Mucosa of gallbladder (tissue), 1 donor: ENCODE results near the gene ACTMAP. TPM values are rescaled to one million over a fixed set of nuclear protein-coding genes. Genes with fewer than 3 reads are reported as not detected.

ENCODE experiments used
- DNase-seq: peaks from one replicate; pipeline ENCODE4 v3.0.0-alpha.2; 2020; ENCODE audit warnings: low spot score
- total RNA-seq: library from RNA; stranded (reverse); gene quantifications from one replicate; pipeline ENCODE4 v1.2.1, GENCODE V29; 2021
- donor health status: DM: no; HTN: no; CAD: no.

ACTMAP gene
- total RNA-seq, 1 donor from 2014 or later = 11.6 TPM

GRCh38 chr19:40718774-40719391, 31.4 kb downstream of the ACTMAP start:
- peak; percentile 87 for DNase-seq

GRCh38 chr19:40717880-40718773, 32.1 kb downstream of the ACTMAP start:
- no peak for DNase-seq

DNA sequence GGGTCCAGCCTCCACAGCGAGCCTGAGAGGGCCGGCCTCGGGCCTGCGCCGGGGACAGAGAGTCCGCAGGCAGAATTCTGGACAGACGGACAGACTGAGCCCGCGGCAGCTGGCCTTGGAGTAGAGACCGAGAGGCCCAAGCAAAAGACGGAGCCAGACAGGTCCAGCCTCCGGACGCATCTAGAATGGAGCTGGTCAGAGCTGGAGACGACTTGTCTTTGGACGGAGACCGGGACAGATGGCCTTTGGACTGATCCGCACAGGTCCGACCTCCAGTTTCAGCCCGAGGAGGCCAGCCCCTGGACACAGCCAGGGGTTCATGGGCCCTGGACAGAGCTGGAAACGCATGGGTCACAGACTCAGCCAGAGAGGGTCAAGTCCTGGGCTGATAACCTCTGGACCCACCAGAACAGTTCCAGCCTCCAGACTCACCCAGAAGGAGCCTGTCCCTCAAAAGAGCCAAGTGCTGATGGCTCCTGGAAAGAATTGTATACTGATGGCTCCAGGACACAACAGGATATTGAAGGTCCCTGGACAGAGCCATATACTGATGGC, 32.9 kb downstream of the ACTMAP start:
- DNase-seq = peak; percentile 29

DNA sequence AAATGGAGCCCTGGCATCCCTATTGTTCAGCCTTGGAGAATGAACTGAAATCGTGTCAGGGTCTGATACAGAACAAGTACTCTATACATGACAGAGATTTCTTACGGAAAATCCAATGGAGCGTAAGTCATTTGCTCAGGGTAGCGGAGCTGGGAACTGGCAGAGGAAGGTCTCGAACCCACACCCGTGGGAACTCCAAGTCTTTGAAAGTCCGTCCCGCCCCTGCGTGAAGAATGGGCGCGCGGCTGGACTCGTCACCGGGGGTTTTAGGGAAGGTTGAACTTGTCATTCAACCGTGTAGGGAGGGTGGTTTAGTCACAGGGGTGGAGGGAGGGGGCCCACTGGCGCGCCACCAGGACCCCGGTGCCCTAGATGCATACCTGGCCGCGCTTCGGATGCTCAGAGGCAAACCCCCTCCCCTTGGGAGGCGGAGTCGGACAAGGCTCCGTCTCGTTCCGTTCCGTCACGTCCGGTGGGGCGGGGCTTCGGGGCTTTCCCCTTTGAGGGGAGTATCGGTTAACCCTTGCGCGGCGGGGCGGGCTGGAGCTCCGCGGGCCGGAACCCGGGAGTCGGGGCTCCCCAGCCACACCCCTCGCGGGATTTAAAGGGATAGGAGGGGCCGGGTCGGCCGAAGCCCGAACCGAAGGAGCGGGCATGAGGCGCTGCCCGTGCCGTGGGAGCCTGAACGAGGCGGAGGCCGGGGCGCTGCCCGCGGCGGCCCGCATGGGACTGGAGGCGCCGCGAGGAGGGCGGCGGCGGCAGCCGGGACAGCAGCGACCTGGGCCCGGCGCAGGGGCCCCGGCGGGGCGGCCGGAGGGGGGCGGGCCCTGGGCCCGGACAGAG, 33.6 kb downstream of the ACTMAP start, which contains the start of the genes COQ8B and ITPKC:
TSS of gene COQ8B (minus strand) at position 405 of the 843 bp plus-strand sequence. CDS start 2,254 bp downstream, outside the sequence.
TSS of gene ITPKC (plus strand) at position 631 of the 843 bp plus-strand sequence. CDS start at position 655, 24 bp downstream.
- DNase-seq = peak; percentile 99

- no peak for DNase-seq
Observed at GRCh38 chr19:40716031-40716481, 34.2 kb downstream of the ACTMAP start.

- DNase-seq = peak; percentile 94
Observed at GRCh38 chr19:40714441-40715299, 35.6 kb downstream of the ACTMAP start.

DNA sequence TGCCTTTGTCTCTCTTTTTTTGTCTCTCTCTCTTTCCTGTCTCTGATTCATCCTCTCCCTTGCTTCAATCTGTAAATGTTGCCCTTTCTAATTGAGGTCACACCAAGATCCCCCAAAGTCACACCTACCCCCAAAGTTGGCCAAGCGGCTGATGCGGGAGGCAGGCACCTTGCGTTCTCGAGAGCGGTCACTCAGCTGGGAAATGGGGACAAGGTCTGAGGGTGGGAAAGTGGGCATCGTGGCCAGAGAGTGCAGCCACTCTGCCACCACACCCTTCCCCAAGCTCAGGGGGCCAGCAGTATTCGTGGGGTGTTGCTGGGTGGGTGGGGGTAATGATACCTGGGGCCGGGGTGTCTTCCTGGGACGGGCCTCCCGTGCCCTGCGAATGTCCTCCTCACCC, 36.3 kb downstream of the ACTMAP start:
- DNase-seq = no peak

- DNase-seq = no peak
Observed at GRCh38 chr19:40709817-40710216, 40.5 kb downstream of the ACTMAP start.

- no peak for DNase-seq
Observed at GRCh38 chr19:40707615-40708014, 42.7 kb downstream of the ACTMAP start.

GRCh38 chr19:40705950-40706619, 44.2 kb downstream of the ACTMAP start:
- DNase-seq = no peak

- no peak for DNase-seq
Observed at GRCh38 chr19:40705362-40705651, 45.0 kb downstream of the ACTMAP start.

DNA sequence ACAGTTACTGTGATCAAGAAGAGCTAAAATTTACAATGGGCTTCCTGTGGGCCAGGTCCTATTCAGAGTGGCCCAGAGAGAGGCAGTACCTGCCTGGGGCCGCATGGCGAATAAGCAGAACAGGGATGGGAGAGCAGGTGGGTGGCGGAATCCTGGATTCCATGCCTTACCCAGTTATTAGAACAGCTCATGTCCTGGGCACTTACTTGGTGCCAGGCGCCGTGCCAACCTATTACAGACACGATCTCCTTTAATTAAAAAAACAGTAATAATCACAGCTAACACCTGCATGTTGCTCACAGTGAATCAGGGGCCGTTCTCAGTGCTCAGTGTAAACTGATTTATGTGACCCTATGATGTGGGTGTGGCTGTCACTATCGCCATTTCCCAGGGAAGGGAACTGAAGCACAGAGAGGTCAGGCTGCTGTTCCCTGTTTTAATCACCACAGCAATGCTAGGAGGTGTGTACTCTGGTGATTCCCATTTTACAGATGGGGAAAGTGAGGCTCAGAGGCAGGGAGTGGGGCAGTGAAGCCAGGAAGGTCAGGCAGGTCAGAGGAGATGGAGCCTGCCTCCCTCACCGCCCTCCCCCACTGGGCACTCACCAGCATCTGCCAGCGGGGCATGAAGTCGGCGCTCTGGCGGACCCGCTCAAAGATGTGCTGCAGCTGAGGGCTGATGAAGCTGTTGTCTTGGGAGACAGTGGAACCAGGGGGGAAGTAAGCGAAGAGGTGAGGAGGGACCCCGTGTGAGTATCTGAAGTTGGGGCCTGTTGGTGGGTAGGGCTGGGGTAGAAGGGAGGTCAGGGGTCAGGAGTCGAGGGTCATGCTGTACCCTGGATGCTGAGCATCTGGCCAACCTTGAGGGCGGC, 45.6 kb downstream of the ACTMAP start:
- DNase-seq = no peak

GRCh38 chr19:40703029-40703755, 47.1 kb downstream of the ACTMAP start:
- DNase-seq = no peak

DNA sequence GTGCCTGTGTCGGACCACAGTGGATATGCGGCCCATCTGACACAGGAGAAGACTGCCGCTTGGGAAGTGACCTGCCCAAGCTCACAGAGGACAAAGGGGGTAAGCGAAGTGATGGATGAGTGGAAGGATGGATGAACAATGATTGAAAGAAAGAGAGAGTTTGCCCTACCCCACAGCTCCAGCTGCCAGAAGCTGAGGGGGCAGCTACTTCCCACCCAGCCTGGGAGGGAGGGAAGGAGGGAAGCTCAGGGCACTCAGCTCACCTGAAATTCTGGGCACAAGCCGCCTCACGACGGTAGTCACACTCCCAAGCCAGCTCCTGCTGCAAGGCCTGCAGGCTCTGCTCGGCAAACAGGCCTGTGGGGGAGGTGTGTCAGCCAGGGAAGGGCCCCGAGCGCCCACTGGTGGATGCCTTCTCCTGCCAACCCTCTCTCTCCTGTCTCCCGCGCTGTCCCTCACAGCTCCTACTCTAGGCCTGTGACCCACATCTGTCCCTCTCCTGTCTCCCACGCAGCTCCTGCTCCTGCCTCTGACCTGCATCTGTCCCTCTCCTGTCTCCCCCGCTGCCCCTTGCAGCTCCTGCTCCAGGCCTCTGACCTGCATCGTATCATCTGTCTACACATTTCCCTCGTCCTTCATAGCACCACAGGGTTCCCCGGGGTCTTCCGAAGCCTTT, 47.8 kb downstream of the ACTMAP start:
- DNase-seq = no peak

GRCh38 chr19:40701758-40702157, 48.5 kb downstream of the ACTMAP start:
- no peak for DNase-seq

- DNase-seq = no peak
Observed at GRCh38 chr19:40700083-40700482, 50.2 kb downstream of the ACTMAP start.

GRCh38 chr19:40697007-40697406, 53.3 kb downstream of the ACTMAP start:
- no peak for DNase-seq

- DNase-seq = no peak
Observed at GRCh38 chr19:40695881-40696280, 54.4 kb downstream of the ACTMAP start.
